Ascending aorta (tissue), 2 donors: ENCODE data around the gene FLNC. TPM values are rescaled to one million over a fixed set of nuclear protein-coding genes. Genes with fewer than 3 reads are reported as not detected.

ENCODE experiments used
- DNase-seq, 2 donors: peaks; one replicate each; pipeline ENCODE4 v3.0.0-alpha.2; 2019; ENCODE audit warnings: low spot score in 2 of 2
- H3K27ac ChIP-seq, 2 donors: fragments of 200-600 bp; sonication (generic); one replicate each; pipeline ENCODE4 v1.5.1; 2016 to 2017; ENCODE audit warnings: mild to moderate bottlenecking in 1 of 2
- H3K27me3 ChIP-seq: fragments of 200-600 bp; sonication (generic); one replicate; pipeline ENCODE4 v1.5.1; 2017
- H3K36me3 ChIP-seq, 2 donors: fragments of 200-600 bp; sonication (generic); one replicate each; pipeline ENCODE4 v1.5.1; 2016
- H3K4me1 ChIP-seq, 2 donors: fragments of 200-600 bp; sonication (generic); one replicate each; pipeline ENCODE4 v1.5.1; 2016 to 2017; ENCODE audit warnings: mild to moderate bottlenecking in 1 of 2
- H3K4me3 ChIP-seq, 2 donors: fragments of 200-600 bp; sonication (generic); one replicate each; pipeline ENCODE4 v1.5.1; 2016 to 2017; ENCODE audit warnings: mild to moderate bottlenecking in 1 of 2
- H3K9me3 ChIP-seq, 2 donors: fragments of 200-600 bp; sonication (generic); one replicate each; pipeline ENCODE4 v1.5.1; 2016
- CTCF ChIP-seq, 3 experiments: fragments of 200-600 bp in 2 of 3; fragments of 450-650 bp in 1 of 3; sonication (generic) in 2 of 3; IDR thresholded peaks; one replicate each; pipeline ENCODE4 v1.5.1; 2016 to 2019; ENCODE audit warnings: antibody characterized with exemption in 3 of 3, mild to moderate bottlenecking in 1 of 3, moderate library complexity in 1 of 3
- intact Hi-C: fragments of 100-400 bp; cut with DNase I; formaldehyde crosslinking; loops from one replicate; pipeline ENCODE4 v1.15.1; 2023
- total RNA-seq: library from RNA; depleted of rRNA; stranded (reverse); fragments of >200 nt; gene quantifications from one replicate; pipeline ENCODE4 v1.1.0, GENCODE V29; 2016

Gene FLNC
- total RNA-seq, 1 donor from 2014 or later = 117 TPM

- intact Hi-C loops = no loop called here
- no peak for DNase-seq
- Histone ChIP-seq H3K4me1 (peaks cover 17 to 26% of the 10 kb centered on the region in 2 donors), H3K4me3 (no peak overlapping the region), H3K9me3 (no peaks in the 10 kb centered on the region), H3K27ac (no peak overlapping the region), H3K36me3 (peaks cover 7 to 10% of the 10 kb centered on the region in 2 donors), H3K27me3 (no peaks in the 10 kb centered on the region)
- TF ChIP-seq CTCF (IDR thresholded peaks at IDR 0.05) = no peak
Measured at GRCh38 chr7:128865303-128865702, 35.1 kb downstream of the FLNC start.

- H3K9me3 ChIP-seq = no peaks in the 10 kb centered on the region
- no peak for DNase-seq
- no peaks in the 10 kb centered on the region for H3K27me3 ChIP-seq
- peaks cover 7 to 10% of the 10 kb centered on the region in 2 donors for H3K36me3 ChIP-seq
- no peak overlapping the region for H3K4me3 ChIP-seq
- H3K27ac ChIP-seq = no peak overlapping the region
- TF ChIP-seq CTCF (IDR thresholded peaks at IDR 0.05) = no peak
- intact Hi-C loops = no loop called here
- peaks cover 17 to 24% of the 10 kb centered on the region in 2 donors for H3K4me1 ChIP-seq
Measured at GRCh38 chr7:128865996-128866877, 36.0 kb downstream of the FLNC start.

- H3K27me3 ChIP-seq = no peaks in the 10 kb centered on the region
- H3K9me3 ChIP-seq = no peaks in the 10 kb centered on the region
- peaks cover 17 to 22% of the 10 kb centered on the region in 2 donors for H3K4me1 ChIP-seq
- H3K27ac ChIP-seq = no peak overlapping the region
- no peak for TF ChIP-seq CTCF (IDR thresholded peaks at IDR 0.05)
- peaks cover 7 to 10% of the 10 kb centered on the region in 2 donors for H3K36me3 ChIP-seq
- no peak for DNase-seq
- no peak overlapping the region for H3K4me3 ChIP-seq
- intact Hi-C loops = no loop called here
Measured at GRCh38 chr7:128867241-128867640, 37.0 kb downstream of the FLNC start.

GRCh38 chr7:128867842-128868623 lies 37.8 kb downstream of the FLNC start:
- no peak for DNase-seq
- no peak overlapping the region for H3K27ac ChIP-seq
- peaks cover 7 to 10% of the 10 kb centered on the region in 2 donors for H3K36me3 ChIP-seq
- no peak overlapping the region for H3K4me3 ChIP-seq
- intact Hi-C loops = no loop called here
- H3K4me1 ChIP-seq = peaks cover 17 to 20% of the 10 kb centered on the region in 2 donors
- H3K9me3 ChIP-seq = no peaks in the 10 kb centered on the region
- H3K27me3 ChIP-seq = no peaks in the 10 kb centered on the region
- TF ChIP-seq CTCF (IDR thresholded peaks at IDR 0.05) = no peak

DNA sequence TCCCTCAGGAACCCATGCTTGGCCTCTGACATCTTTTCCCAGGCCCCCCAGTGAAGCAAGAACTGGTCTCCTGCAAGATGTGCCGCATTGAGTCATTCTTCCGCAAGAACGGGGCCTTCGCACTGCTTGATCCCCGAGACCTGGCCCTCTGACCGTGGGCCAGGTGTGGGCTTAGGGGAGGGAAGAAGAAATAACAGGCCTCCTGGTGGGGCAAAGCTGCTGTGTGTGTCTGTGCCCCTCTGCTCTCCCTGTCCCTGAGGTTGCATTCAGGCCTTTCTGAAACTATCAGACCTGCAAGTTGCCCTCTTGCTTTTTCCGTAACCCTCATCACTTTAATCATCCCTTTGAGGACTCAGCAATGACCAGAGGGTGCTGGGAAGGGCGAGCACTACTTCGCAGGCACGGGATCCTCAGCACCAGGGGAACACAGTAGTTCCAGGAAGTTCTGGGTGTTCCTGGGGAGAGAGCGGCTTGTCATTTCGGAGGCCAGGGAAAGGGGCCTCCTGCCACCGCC lies 38.5 kb downstream of the FLNC start:
- H3K4me3 ChIP-seq = peak overlapping the region; percentile 48 to 85
- no peaks in the 10 kb centered on the region for H3K27me3 ChIP-seq
- peaks cover 14 to 16% of the 10 kb centered on the region in 2 donors for H3K4me1 ChIP-seq
- peaks cover 7 to 10% of the 10 kb centered on the region in 2 donors for H3K36me3 ChIP-seq
- H3K9me3 ChIP-seq = no peaks in the 10 kb centered on the region
- intact Hi-C loops = no loop called here
- no peak overlapping the region for H3K27ac ChIP-seq
- no peak for TF ChIP-seq CTCF (IDR thresholded peaks at IDR 0.05)
- DNase-seq = no peak
